DND-41 (cell line): Measurements from ENCODE around the gene NRG2.

Source experiments
- ATAC-seq: fragments of 200-7000 bp; cut with Tn5 transposase; 3 replicates; pipeline ENCODE4 v1.9.1; 2021; ENCODE audit warnings: low read depth; ENCODE audit not compliant: insufficient read depth
- DNase-seq: peaks from one replicate; pipeline ENCODE4 v3.0.0-alpha.2; 2020
- H2AFZ ChIP-seq: 2 replicates; pipeline ENCODE4 v1.6.0; 2012; ENCODE audit warnings: low read depth, low read length
- H3K27ac ChIP-seq: 2 replicates; pipeline ENCODE4 v1.5.1; 2012; ENCODE audit warnings: low read length, inconsistent platforms
- H3K27me3 ChIP-seq: fragments of 200-600 bp; sonication (generic); 2 replicates; pipeline ENCODE4 v1.6.0; 2012; ENCODE audit warnings: low read length, mild to moderate bottlenecking, inconsistent platforms; ENCODE audit not compliant: insufficient read depth, poor library complexity
- H3K36me3 ChIP-seq: 2 replicates; pipeline ENCODE4 v1.5.1; 2012; ENCODE audit warnings: low read length, inconsistent platforms; ENCODE audit not compliant: insufficient read depth
- H3K4me1 ChIP-seq: 2 replicates; pipeline ENCODE4 v1.5.1; 2012; ENCODE audit warnings: mild to moderate bottlenecking, low read length; ENCODE audit not compliant: insufficient read depth
- H3K4me2 ChIP-seq: 2 replicates; pipeline ENCODE4 v1.6.0; 2012; ENCODE audit warnings: mild to moderate bottlenecking, moderate library complexity, low read length, inconsistent platforms; ENCODE audit not compliant: insufficient read depth
- H3K4me3 ChIP-seq, 2 experiments: fragments of 200-600 bp in 1 of 2; shearing (Covaris generic) in 1 of 2; 2 replicates each; pipeline ENCODE4 v1.5.1; 2012 to 2016; ENCODE audit warnings: inconsistent platforms in 2 of 2, low read length in 2 of 2, mild to moderate bottlenecking in 2 of 2, low read depth in 1 of 2, moderate library complexity in 1 of 2
- H3K79me2 ChIP-seq: 2 replicates; pipeline ENCODE4 v1.6.0; 2012; ENCODE audit warnings: low read length, inconsistent platforms; ENCODE audit not compliant: insufficient read depth
- H3K9ac ChIP-seq: 2 replicates; pipeline ENCODE4 v1.6.0; 2012; ENCODE audit warnings: low read depth, mild to moderate bottlenecking, inconsistent platforms, low read length, moderate library complexity
- H3K9me3 ChIP-seq: 2 replicates; pipeline ENCODE4 v1.5.1; 2012; ENCODE audit warnings: low read length, moderate library complexity, mild to moderate bottlenecking, inconsistent platforms; ENCODE audit not compliant: insufficient read depth, severe bottlenecking
- H4K20me1 ChIP-seq: 2 replicates; pipeline ENCODE4 v1.6.0; 2012; ENCODE audit warnings: low read length; ENCODE audit not compliant: insufficient read depth
- EZH2 ChIP-seq: IDR thresholded peaks from 3 replicates; pipeline ENCODE4 v1.6.1; 2012; ENCODE audit warnings: borderline replicate concordance, low read depth, mild to moderate bottlenecking, moderate library complexity, low read length, inconsistent platforms; ENCODE audit not compliant: severe bottlenecking
- TF ChIP-seq, protein P1 (sequence below): IDR thresholded peaks from 2 replicates; pipeline ENCODE4 v1.5.1; 2012; ENCODE audit warnings: borderline replicate concordance, low read length, moderate library complexity, mild to moderate bottlenecking; ENCODE audit not compliant: poor library complexity, severe bottlenecking; ENCODE audit errors: extremely low read depth

The NRG2 gene

DNA sequence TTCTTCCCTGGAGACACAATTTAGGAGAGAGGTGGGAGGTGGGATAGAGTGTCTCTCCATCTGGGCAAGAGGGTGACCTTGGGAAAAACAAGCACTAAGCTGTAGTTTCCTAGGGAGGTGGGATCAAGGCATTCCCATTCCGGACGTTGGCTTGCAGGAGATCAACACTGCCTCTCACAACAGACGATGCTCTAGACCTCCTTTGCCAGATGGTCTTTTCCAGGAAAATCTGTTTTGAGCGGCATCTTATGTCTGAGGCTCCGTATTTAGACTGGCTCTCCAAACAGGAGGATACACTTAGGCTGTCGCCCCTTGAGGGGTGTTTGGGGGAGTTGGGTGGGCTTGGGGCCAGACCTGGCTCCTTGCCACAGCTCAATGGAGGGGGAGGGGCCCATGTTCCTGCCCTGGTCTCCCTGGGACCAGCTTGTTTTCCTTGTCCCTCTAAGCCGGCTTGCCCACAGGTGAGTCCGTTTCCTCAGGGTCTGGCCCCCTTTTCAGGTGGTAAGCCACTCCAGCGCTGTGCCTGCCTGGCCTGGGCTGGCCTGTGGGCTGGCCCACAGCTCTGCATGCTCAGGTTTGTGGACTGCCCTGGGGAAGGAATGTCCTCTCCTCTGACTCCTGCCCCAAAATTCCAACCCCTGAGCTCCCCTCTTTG lies 245.1 kb downstream of the NRG2 start:
- H3K27ac ChIP-seq, result no peak overlapping the region
- peaks cover 7% of the 10 kb centered on the region for H4K20me1 ChIP-seq
- H3K4me3 ChIP-seq, result no peak overlapping the region
- no peak for ATAC-seq
- no peaks in the 10 kb centered on the region for H3K9me3 ChIP-seq
- H2AFZ ChIP-seq, result no peak overlapping the region
- H3K79me2 ChIP-seq, result no peaks in the 10 kb centered on the region
- no peak for DNase-seq
- H3K36me3 ChIP-seq, result no peaks in the 10 kb centered on the region
- no peaks in the 10 kb centered on the region for H3K4me1 ChIP-seq
- no peak overlapping the region for H3K9ac ChIP-seq
- H3K27me3 ChIP-seq, result peaks cover 7% of the 10 kb centered on the region
- TF ChIP-seq, protein P1, sequence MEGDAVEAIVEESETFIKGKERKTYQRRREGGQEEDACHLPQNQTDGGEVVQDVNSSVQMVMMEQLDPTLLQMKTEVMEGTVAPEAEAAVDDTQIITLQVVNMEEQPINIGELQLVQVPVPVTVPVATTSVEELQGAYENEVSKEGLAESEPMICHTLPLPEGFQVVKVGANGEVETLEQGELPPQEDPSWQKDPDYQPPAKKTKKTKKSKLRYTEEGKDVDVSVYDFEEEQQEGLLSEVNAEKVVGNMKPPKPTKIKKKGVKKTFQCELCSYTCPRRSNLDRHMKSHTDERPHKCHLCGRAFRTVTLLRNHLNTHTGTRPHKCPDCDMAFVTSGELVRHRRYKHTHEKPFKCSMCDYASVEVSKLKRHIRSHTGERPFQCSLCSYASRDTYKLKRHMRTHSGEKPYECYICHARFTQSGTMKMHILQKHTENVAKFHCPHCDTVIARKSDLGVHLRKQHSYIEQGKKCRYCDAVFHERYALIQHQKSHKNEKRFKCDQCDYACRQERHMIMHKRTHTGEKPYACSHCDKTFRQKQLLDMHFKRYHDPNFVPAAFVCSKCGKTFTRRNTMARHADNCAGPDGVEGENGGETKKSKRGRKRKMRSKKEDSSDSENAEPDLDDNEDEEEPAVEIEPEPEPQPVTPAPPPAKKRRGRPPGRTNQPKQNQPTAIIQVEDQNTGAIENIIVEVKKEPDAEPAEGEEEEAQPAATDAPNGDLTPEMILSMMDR, result no peak
- H3K4me2 ChIP-seq, result no peak overlapping the region

- Histone ChIP-seq H3K4me1 (no peaks in the 10 kb centered on the region), H3K4me3 (no peak overlapping the region), H4K20me1 (peaks cover 4% of the 10 kb centered on the region; the same call in 1 of the 2 replicates), H3K79me2 (no peaks in the 10 kb centered on the region), H3K9me3 (no peaks in the 10 kb centered on the region), H3K27ac (no peak overlapping the region), H3K9ac (no peak overlapping the region), H3K4me2 (no peak overlapping the region), H2AFZ (no peak overlapping the region), H3K27me3 (peaks cover 7% of the 10 kb centered on the region), H3K36me3 (no peaks in the 10 kb centered on the region)
- no peak for ATAC-seq
- DNase-seq, result no peak
- TF ChIP-seq, protein P1, result no peak
- TF ChIP-seq EZH2, result no peak
Measured at GRCh38 chr5:139797335-139797734, 245.8 kb downstream of the NRG2 start.
